ENCODE data around the gene GPR37. TPM values are rescaled to one million over a fixed set of nuclear protein-coding genes. Genes with fewer than 3 reads are reported as not detected.

GPR37 gene
- total and polyA plus RNA-seq, 2 donors (not counting 3 experiments of a cell fraction or from before 2014, with no cell fraction given): 0.92 to 2.1 TPM

Other genes with a start within 250 kb of the GPR37 start
- 21.8 and 22.4 TPM in 2 replicates for gene POT1, start 164.0 kb upstream of the GPR37 start, total RNA-seq
- gene POT1, start 164.0 kb upstream of the GPR37 start, polyA plus RNA-seq: 9.5 and 11.1 TPM in 2 replicates

Measured in endothelial cell of umbilical vein (primary cell).